Body of pancreas (tissue), 4 donors: ENCODE results near the gene MPDZ. TPM values are rescaled to one million over a fixed set of nuclear protein-coding genes. Genes with fewer than 3 reads are reported as not detected.

ENCODE experiments used
- ATAC-seq: fragments of 150-250 bp; one replicate; pipeline ENCODE4 v1.9.1; 2016
- DNase-seq, 4 donors: peaks; one replicate each; pipeline ENCODE4 v3.0.0-alpha.2; 2019
- H3K27ac ChIP-seq, 4 donors: fragments of 200-600 bp; sonication (generic); 1 replicate in 3 of 4; 2 replicates in 1 of 4; pipeline versions ENCODE4 v1.5.1 to v1.6.1; 2016 to 2019; ENCODE audit warnings: mild to moderate bottlenecking in 1 of 4, mixed read lengths in 1 of 4, moderate library complexity in 1 of 4
- H3K27me3 ChIP-seq, 2 donors: fragments of 200-600 bp; sonication (generic); one replicate each; pipeline ENCODE4 v1.6.0; 2016; ENCODE audit warnings: mild to moderate bottlenecking in 1 of 2
- H3K36me3 ChIP-seq, 2 donors: fragments of 200-600 bp; sonication (generic); replicated peaks in 1 of 2; 2 replicates each; pipeline ENCODE4 v1.5.1; 2016; ENCODE audit warnings: low read depth in 2 of 2; ENCODE audit not compliant: insufficient read depth in 1 of 2
- H3K4me1 ChIP-seq: fragments of 200-600 bp; sonication (generic); one replicate; pipeline ENCODE4 v1.6.0; 2016
- H3K4me3 ChIP-seq, 2 donors: fragments of 200-600 bp; sonication (generic); 1 replicate in 1 of 2; 2 replicates in 1 of 2; pipeline ENCODE4 v1.5.1; 2016 to 2019
- H3K9me3 ChIP-seq, 3 donors: fragments of 200-600 bp; sonication (generic); 1 replicate in 2 of 3; 2 replicates in 1 of 3; pipeline ENCODE4 v1.5.1; 2016
- POLR2A ChIP-seq, 3 donors: fragments of 450-650 bp; IDR thresholded peaks; one replicate each; pipeline ENCODE4 v1.6.1; 2016; ENCODE audit warnings: antibody characterized with exemption in 3 of 3, mild to moderate bottlenecking in 2 of 3
- WGBS, 2 donors: methylation state at CpG; one replicate each; pipeline ENCODE4 v1.1.5; 2017; 5-methylcytosine and 5-hydroxymethylcytosine counted together
- intact Hi-C: fragments of 100-400 bp; cut with DNase I; formaldehyde crosslinking; loops from one replicate; pipeline ENCODE4 v1.15.1; 2023
- total RNA-seq, 2 donors: library from RNA; depleted of rRNA; stranded (reverse); fragments of >200 nt; gene quantifications; one replicate each; pipeline ENCODE4 v1.1.0, GENCODE V29; 2016
- TF ChIP-seq, protein P1 (sequence below), 7 experiments: fragments of 450-650 bp in 4 of 7; fragments of 200-600 bp in 3 of 7; sonication (generic) in 3 of 7; IDR thresholded peaks; one replicate each; pipeline ENCODE4 v1.5.1; 2016 to 2019; ENCODE audit warnings: antibody characterized with exemption in 7 of 7

Gene MPDZ
- total RNA-seq, 2 donors from 2014 or later = 12.5 to 17.1 TPM

DNA sequence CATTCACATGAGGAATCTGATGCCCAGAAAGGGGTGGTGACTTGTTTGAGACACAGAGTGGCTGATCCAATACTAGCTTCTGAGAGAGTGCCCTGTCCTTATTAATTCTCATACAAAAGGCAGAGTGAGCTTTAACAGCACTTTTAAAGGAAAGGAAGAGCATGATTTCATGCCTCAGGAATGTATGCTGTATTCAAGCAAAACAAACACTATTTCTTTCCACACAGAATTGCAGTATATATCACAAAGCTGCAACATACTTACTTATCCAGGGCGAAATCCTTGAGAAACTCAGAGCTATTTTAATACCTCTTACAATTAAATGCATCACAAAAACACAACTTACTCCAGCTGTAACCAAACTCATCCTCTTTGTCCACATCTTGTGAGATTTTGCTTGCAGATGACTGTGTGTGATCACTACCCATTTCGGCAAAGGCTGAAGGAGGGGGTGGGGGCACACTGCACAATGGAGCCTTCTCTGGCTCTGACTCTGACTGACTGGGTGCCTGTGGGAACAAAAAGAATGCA, 139.8 kb downstream of the MPDZ start:
- Histone ChIP-seq H3K27ac (no peak overlapping the region), H3K27me3 (no peaks in the 10 kb centered on the region), H3K36me3 (no peaks in the 10 kb centered on the region), H3K9me3 (no peaks in the 10 kb centered on the region), H3K4me1 (no peaks in the 10 kb centered on the region), H3K4me3 (no peak overlapping the region)
- DNase-seq (no peak), ATAC-seq (no peak)
- TF ChIP-seq, protein P1, sequence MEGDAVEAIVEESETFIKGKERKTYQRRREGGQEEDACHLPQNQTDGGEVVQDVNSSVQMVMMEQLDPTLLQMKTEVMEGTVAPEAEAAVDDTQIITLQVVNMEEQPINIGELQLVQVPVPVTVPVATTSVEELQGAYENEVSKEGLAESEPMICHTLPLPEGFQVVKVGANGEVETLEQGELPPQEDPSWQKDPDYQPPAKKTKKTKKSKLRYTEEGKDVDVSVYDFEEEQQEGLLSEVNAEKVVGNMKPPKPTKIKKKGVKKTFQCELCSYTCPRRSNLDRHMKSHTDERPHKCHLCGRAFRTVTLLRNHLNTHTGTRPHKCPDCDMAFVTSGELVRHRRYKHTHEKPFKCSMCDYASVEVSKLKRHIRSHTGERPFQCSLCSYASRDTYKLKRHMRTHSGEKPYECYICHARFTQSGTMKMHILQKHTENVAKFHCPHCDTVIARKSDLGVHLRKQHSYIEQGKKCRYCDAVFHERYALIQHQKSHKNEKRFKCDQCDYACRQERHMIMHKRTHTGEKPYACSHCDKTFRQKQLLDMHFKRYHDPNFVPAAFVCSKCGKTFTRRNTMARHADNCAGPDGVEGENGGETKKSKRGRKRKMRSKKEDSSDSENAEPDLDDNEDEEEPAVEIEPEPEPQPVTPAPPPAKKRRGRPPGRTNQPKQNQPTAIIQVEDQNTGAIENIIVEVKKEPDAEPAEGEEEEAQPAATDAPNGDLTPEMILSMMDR (IDR thresholded peaks at IDR 0.05) = no peak
- TF ChIP-seq POLR2A (IDR thresholded peaks at IDR 0.05) = no peak
- 72 to 86% methylated on average over 2 of the region's 2 CpGs for WGBS, 2 donors
- intact Hi-C loops = no loop called here

- H3K27me3 ChIP-seq = no peaks in the 10 kb centered on the region
- DNase-seq (no peak), ATAC-seq (no peak)
- WGBS, 2 donors = 56 to 86% methylated on average over 1 of the region's 1 CpG
- intact Hi-C loops = no loop called here
- no peak for TF ChIP-seq POLR2A (IDR thresholded peaks at IDR 0.05)
- TF ChIP-seq, protein P1 (IDR thresholded peaks at IDR 0.05) = no peak
- H3K27ac ChIP-seq = no peak overlapping the region
- H3K4me1 ChIP-seq = no peaks in the 10 kb centered on the region
- H3K36me3 ChIP-seq = no peaks in the 10 kb centered on the region
- H3K9me3 ChIP-seq = no peaks in the 10 kb centered on the region
- no peak overlapping the region for H3K4me3 ChIP-seq
Observed at GRCh38 chr9:13137426-13137825, 142.1 kb downstream of the MPDZ start.

- WGBS, 2 donors = 88 to 93% methylated on average over 3 of the region's 3 CpGs
- Histone ChIP-seq H3K27me3 (no peaks in the 10 kb centered on the region), H3K9me3 (no peaks in the 10 kb centered on the region), H3K4me1 (no peaks in the 10 kb centered on the region), H3K27ac (no peak overlapping the region), H3K4me3 (no peak overlapping the region), H3K36me3 (no peaks in the 10 kb centered on the region)
- DNase-seq = no peak
- ATAC-seq = no peak
- intact Hi-C loops = no loop called here
- TF ChIP-seq, protein P1 (IDR thresholded peaks at IDR 0.05) = no peak
- TF ChIP-seq POLR2A (IDR thresholded peaks at IDR 0.05) = no peak
Observed at GRCh38 chr9:13131991-13132390, 147.5 kb downstream of the MPDZ start.

- intact Hi-C loops = no loop called here
- 88 to 91% methylated on average over 6 of the region's 6 CpGs for WGBS, 2 donors
- no peaks in the 10 kb centered on the region for H3K27me3 ChIP-seq
- ATAC-seq (no peak), DNase-seq (no peak)
- no peaks in the 10 kb centered on the region for H3K4me1 ChIP-seq
- TF ChIP-seq POLR2A (IDR thresholded peaks at IDR 0.05) = no peak
- TF ChIP-seq, protein P1 (IDR thresholded peaks at IDR 0.05) = no peak
- H3K27ac ChIP-seq = no peak overlapping the region
- H3K36me3 ChIP-seq = no peaks in the 10 kb centered on the region
- no peak overlapping the region for H3K4me3 ChIP-seq
- no peaks in the 10 kb centered on the region for H3K9me3 ChIP-seq
Observed at GRCh38 chr9:13131416-13131815, 148.1 kb downstream of the MPDZ start.

- WGBS, 2 donors = 95 to 100% methylated on average over 1 of the region's 1 CpG
- DNase-seq = no peak
- intact Hi-C loops = no loop called here
Observed at GRCh38 chr9:13128266-13128860, 151.1 kb downstream of the MPDZ start.

More at GRCh38 chr9:13128266-13128860, 151.1 kb downstream of the MPDZ start:
- no peak for ATAC-seq
- Histone ChIP-seq H3K36me3 (peaks cover 0 to 4% of the 10 kb centered on the region in 2 donors), H3K27ac (no peak overlapping the region), H3K4me3 (no peak overlapping the region), H3K4me1 (no peaks in the 10 kb centered on the region), H3K27me3 (no peaks in the 10 kb centered on the region), H3K9me3 (no peaks in the 10 kb centered on the region)
- TF ChIP-seq, protein P1 (IDR thresholded peaks at IDR 0.05) = no peak
- TF ChIP-seq POLR2A (IDR thresholded peaks at IDR 0.05) = no peak
